Naive thymus-derived CD8-positive, alpha-beta T cell (primary cell): Measurements from ENCODE around the gene SYCN. TPM values are rescaled to one million over a fixed set of nuclear protein-coding genes. Genes with fewer than 3 reads are reported as not detected.
A peak's percentile ranks its signal among the peaks of the same experiment; 100 is the strongest.

Experiments used
- ATAC-seq, 2 donors: fragments of 150-1000 bp; cut with Tn5 transposase in 1 of 2; sonication (Bioruptor Pico), chemical (Tn5 transposase) in 1 of 2; 1 replicate in 1 of 2; 2 replicates in 1 of 2; pipeline ENCODE4 v1.10.0; 2021; ENCODE audit warnings: mild to moderate bottlenecking in 2 of 2, moderate library complexity in 2 of 2
- POLR2A ChIA-PET: fragments of 350-600 bp; sonication (Branson Sonifier 250); formaldehyde crosslinking; loops from one replicate; lab custom pipeline; 2021; ENCODE audit warnings: antibody characterized with exemption; lab: Charles Lee
- DNase-seq, 10 donors: peaks; one replicate each; pipeline versions ENCODE4 v3.0.0 to v3.0.0-alpha.2; 2020 to 2022
- H3K27ac Mint-ChIP-seq, 10 donors: one replicate each; pipeline ENCODE4 v1.8.0; 2020 to 2022; ENCODE audit warnings: mild to moderate bottlenecking in 10 of 10, mixed read lengths in 10 of 10, moderate library complexity in 4 of 10, inconsistent platforms in 1 of 10
- H3K27me3 Mint-ChIP-seq, 5 donors: one replicate each; pipeline ENCODE4 v1.8.0; 2021 to 2022; ENCODE audit warnings: mixed read lengths in 5 of 5
- H3K36me3 Mint-ChIP-seq, 3 donors: one replicate each; pipeline ENCODE4 v1.8.0; 2020 to 2022; ENCODE audit warnings: mixed read lengths in 3 of 3, mild to moderate bottlenecking in 2 of 3, inconsistent platforms in 1 of 3
- H3K4me1 Mint-ChIP-seq, 4 donors: one replicate each; pipeline ENCODE4 v1.8.0; 2021 to 2022; ENCODE audit warnings: mixed read lengths in 4 of 4
- H3K4me3 Mint-ChIP-seq, 10 donors: one replicate each; pipeline ENCODE4 v1.8.0; 2020 to 2022; ENCODE audit warnings: mild to moderate bottlenecking in 10 of 10, mixed read lengths in 10 of 10, moderate library complexity in 6 of 10, inconsistent platforms in 1 of 10
- H3K9me3 Mint-ChIP-seq, 9 donors: one replicate each; pipeline ENCODE4 v1.8.0; 2020 to 2022; ENCODE audit warnings: mixed read lengths in 9 of 9, mild to moderate bottlenecking in 3 of 9, inconsistent platforms in 1 of 9, moderate library complexity in 1 of 9
- polyA plus RNA-seq, 3 donors: library from polyadenylated mRNA; unstranded; fragments of 300-500 nt; fragmentation: Illumina TruSeq; gene quantifications; one replicate each; pipeline ENCODE4 v1.2.3, GENCODE V29; 2021
- total RNA-seq, 8 experiments: library from RNA in 2 of 8; stranded (reverse) in 2 of 8; gene quantifications; one replicate each; pipeline ENCODE4 v1.2.3 and lab custom pipeline; 2021 to 2026

SYCN gene
- total and polyA plus RNA-seq, 5 experiments from 2014 or later, result not detected

GRCh38 chr19:39164289-39164688 is 39.8 kb downstream of the SYCN start:
- DNase-seq, result no peak
- Mint-ChIP-seq H3K27me3 (no peaks in the 10 kb centered on the region), H3K27ac (peak overlapping the region in 5 of 10 donors; percentile 33 to 82 (median 40)), H3K4me3 (no peak overlapping the region), H3K36me3 (peaks cover 0 to 9% (median 4%) of the 10 kb centered on the region in 3 donors), H3K4me1 (peaks cover 12 to 15% (median 14%) of the 10 kb centered on the region in 4 donors), H3K9me3 (no peaks in the 10 kb centered on the region)
- ATAC-seq, result no peak
- POLR2A ChIA-PET, result interaction anchor here (0.9 kb wide), 1 partner anchor 271 kb away, joined by 3 read pairs; the partner anchor contains the start of gene RPS16

DNA sequence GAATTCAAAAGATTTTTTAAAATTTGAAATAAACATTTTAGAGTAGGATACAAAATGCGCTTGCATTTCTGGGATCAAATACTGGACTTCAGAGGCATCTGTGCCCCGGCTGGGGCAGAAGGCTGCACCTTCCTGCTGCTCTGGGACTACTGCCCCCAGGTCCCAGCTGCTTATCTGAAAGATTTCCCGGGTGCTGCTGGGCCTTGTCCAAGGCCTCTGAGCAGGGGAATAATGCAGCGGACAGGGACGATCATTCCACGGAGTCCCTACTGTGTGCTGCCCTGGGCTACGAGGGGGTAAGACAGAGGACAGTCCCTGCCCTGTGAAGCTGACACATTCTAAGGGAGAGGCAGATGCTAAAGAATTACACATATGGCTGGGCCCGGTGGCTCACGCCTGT is 40.4 kb downstream of the SYCN start:
- peak overlapping the region in 2 of 10 donors; percentile 9 to 67 for H3K27ac Mint-ChIP-seq
- H3K4me3 Mint-ChIP-seq, result no peak overlapping the region
- H3K4me1 Mint-ChIP-seq, result peaks cover 13 to 20% (median 15%) of the 10 kb centered on the region in 4 donors
- H3K9me3 Mint-ChIP-seq, result no peaks in the 10 kb centered on the region
- POLR2A ChIA-PET, result no interaction called here
- ATAC-seq, result no peak
- DNase-seq, result no peak
- H3K36me3 Mint-ChIP-seq, result peaks cover 0 to 5% (median 0%) of the 10 kb centered on the region in 3 donors
- H3K27me3 Mint-ChIP-seq, result no peaks in the 10 kb centered on the region

- Mint-ChIP-seq H3K4me3 (no peak overlapping the region), H3K27me3 (no peaks in the 10 kb centered on the region), H3K4me1 (peaks cover 18 to 31% (median 21%) of the 10 kb centered on the region in 4 donors), H3K9me3 (no peaks in the 10 kb centered on the region), H3K36me3 (peaks cover 0 to 3% (median 0%) of the 10 kb centered on the region in 3 donors), H3K27ac (peak overlapping the region in 3 of 10 donors; percentile 41 to 84 (median 61))
- DNase-seq (no peak), ATAC-seq (no peak)
- POLR2A ChIA-PET, result no interaction called here
Observed at GRCh38 chr19:39162441-39163043, 41.5 kb downstream of the SYCN start.

DNA sequence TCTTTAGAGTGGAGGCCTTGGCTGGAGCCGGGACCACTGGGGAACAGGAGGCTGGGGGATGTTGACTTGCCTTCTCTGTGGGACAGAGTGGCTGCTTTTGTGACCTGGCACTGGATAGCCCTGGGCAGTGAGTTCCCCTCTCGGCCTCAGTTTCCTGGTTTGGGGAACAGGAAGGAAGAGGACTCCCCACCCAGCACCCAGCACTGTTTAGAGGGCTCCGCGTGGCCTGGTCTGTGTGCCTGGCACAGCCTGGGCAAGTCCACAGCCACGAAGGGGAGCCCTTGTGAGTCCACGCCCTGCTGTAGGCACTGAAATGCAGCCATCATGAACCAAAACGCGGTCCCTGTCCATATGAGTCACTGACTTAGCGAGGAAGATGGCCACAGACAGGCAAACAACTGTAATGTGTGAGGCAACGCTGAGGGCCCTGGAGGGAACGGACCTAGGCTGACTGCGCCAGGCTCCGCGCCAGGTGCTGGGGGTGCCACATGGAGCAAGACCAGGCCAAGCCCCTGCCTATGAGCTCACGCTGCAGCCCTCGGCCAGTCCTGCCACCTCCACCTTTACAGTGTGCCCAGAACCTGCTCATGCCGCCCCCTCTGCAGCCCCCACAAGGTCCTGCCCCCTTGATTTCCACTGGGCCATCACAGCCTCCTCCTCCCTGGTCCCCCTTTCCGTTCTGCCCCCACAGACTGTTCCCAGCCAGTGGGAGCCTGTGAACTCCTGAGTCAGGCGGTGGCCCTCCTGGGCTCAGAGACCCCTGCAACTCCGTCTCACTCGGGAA is 43.0 kb downstream of the SYCN start:
- DNase-seq, result no peak
- Mint-ChIP-seq H3K36me3 (peaks cover 0 to 3% (median 0%) of the 10 kb centered on the region in 3 donors), H3K27ac (peak overlapping the region in 2 of 10 donors; percentile 10 to 32), H3K4me1 (peaks cover 20 to 38% (median 25%) of the 10 kb centered on the region in 4 donors), H3K9me3 (no peaks in the 10 kb centered on the region), H3K27me3 (no peaks in the 10 kb centered on the region), H3K4me3 (no peak overlapping the region)
- POLR2A ChIA-PET, result interaction anchor here (0.6 kb wide), 1 partner anchor 124 kb away, joined by 3 read pairs; no protein-coding TSS in a partner anchor
- ATAC-seq, result no peak

GRCh38 chr19:39160523-39160861 is 43.6 kb downstream of the SYCN start:
- no peak for ATAC-seq
- no peak for DNase-seq
- peaks cover 20 to 38% (median 31%) of the 10 kb centered on the region in 4 donors for H3K4me1 Mint-ChIP-seq
- peak overlapping the region in 4 of 10 donors; percentile 10 to 78 (median 74) for H3K27ac Mint-ChIP-seq
- H3K27me3 Mint-ChIP-seq, result no peaks in the 10 kb centered on the region
- no peak overlapping the region for H3K4me3 Mint-ChIP-seq
- peaks cover 0 to 3% (median 0%) of the 10 kb centered on the region in 3 donors for H3K36me3 Mint-ChIP-seq
- H3K9me3 Mint-ChIP-seq, result no peaks in the 10 kb centered on the region
- POLR2A ChIA-PET, result no interaction called here

GRCh38 chr19:39158646-39159260 is 45.3 kb downstream of the SYCN start:
- Mint-ChIP-seq H3K36me3 (peaks cover 0 to 3% (median 0%) of the 10 kb centered on the region in 3 donors), H3K4me3 (no peak overlapping the region), H3K27ac (peak overlapping the region in 1 of 10 donors; percentile 51), H3K27me3 (no peaks in the 10 kb centered on the region), H3K9me3 (no peaks in the 10 kb centered on the region), H3K4me1 (peaks cover 24 to 44% (median 38%) of the 10 kb centered on the region in 4 donors)
- no peak for DNase-seq
- POLR2A ChIA-PET, result interaction anchor here (0.9 kb wide), 1 partner anchor 13 kb away, joined by 3 read pairs; no protein-coding TSS in a partner anchor
- no peak for ATAC-seq

- no peaks in the 10 kb centered on the region for H3K9me3 Mint-ChIP-seq
- H3K27ac Mint-ChIP-seq, result peak overlapping the region in 1 of 10 donors; percentile 51
- H3K4me1 Mint-ChIP-seq, result peaks cover 24 to 46% (median 38%) of the 10 kb centered on the region in 4 donors
- POLR2A ChIA-PET, result no interaction called here
- peaks cover 0 to 3% (median 0%) of the 10 kb centered on the region in 3 donors for H3K36me3 Mint-ChIP-seq
- H3K27me3 Mint-ChIP-seq, result no peaks in the 10 kb centered on the region
- no peak overlapping the region for H3K4me3 Mint-ChIP-seq
- DNase-seq (no peak), ATAC-seq (no peak)
Observed at GRCh38 chr19:39157997-39158389, 46.1 kb downstream of the SYCN start.

- Mint-ChIP-seq H3K4me1 (peaks cover 21 to 41% (median 35%) of the 10 kb centered on the region in 4 donors), H3K27me3 (no peaks in the 10 kb centered on the region), H3K27ac (peak overlapping the region in 2 of 10 donors; percentile 7 to 10), H3K9me3 (no peaks in the 10 kb centered on the region), H3K36me3 (no peaks in the 10 kb centered on the region), H3K4me3 (peak overlapping the region in 1 of 10 donors; percentile 18)
- DNase-seq (no peak), ATAC-seq (no peak)
- POLR2A ChIA-PET, result no interaction called here
Observed at GRCh38 chr19:39157275-39157996, 46.6 kb downstream of the SYCN start.

DNA sequence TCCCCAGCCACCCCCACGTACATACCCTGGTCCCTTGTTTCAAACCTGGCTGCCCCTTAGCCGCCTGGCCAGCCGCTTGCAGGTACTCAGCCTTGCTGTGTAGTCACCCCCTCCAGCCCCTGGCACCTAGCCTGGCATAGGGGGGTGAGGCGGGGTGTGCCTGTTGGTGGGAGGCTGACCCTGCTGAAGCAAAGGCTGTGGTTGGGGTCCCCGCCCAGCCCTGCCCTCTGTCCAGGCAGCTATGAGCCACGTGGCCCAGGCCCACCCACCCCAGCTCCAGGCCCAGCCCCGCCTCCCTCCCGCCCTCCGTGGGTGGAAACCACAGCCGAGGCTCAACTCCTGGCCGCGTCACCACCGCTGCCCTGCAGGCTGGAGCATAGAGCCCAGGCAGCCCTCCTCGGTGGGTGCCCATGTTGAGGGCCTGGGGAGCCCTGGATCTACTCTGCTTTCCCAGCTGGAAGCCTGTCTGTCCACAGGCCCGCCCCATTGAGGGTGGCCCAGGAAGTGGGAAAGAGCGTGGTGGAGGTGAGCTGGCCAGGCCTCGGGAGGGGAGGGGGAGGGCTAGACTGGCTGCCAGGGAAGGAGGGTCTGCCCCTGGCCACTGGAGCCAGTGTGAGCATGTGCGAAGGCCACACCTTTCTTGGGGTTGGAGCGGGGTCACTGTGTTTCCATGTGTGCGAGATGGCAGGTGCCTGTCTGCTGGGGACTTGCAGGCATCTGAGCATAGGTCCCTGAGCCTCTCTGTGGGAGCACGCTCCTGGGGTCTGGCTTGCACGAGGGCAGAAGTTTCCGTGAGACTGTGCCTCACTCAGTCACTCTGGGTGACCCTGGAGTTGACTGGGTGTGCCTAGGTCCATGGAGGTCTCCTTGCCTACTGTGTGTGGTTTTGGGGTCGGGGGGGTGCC is 47.5 kb downstream of the SYCN start:
- Mint-ChIP-seq H3K27ac (peak overlapping the region in 2 of 10 donors; percentile 7 to 72), H3K9me3 (no peaks in the 10 kb centered on the region), H3K27me3 (no peaks in the 10 kb centered on the region), H3K36me3 (no peaks in the 10 kb centered on the region), H3K4me1 (peaks cover 21 to 39% (median 38%) of the 10 kb centered on the region in 4 donors), H3K4me3 (peak overlapping the region in 1 of 10 donors; percentile 18)
- DNase-seq (no peak), ATAC-seq (no peak)
- POLR2A ChIA-PET, result no interaction called here

GRCh38 chr19:39155741-39156140 is 48.3 kb downstream of the SYCN start:
- Mint-ChIP-seq H3K27ac (peak overlapping the region in 1 of 10 donors; percentile 70), H3K9me3 (no peaks in the 10 kb centered on the region), H3K4me1 (peaks cover 22 to 43% (median 42%) of the 10 kb centered on the region in 4 donors), H3K4me3 (no peak overlapping the region), H3K27me3 (no peaks in the 10 kb centered on the region), H3K36me3 (no peaks in the 10 kb centered on the region)
- POLR2A ChIA-PET, result no interaction called here
- ATAC-seq, result no peak
- DNase-seq, result no peak

GRCh38 chr19:39155114-39155700 is 48.9 kb downstream of the SYCN start:
- Mint-ChIP-seq H3K4me3 (no peak overlapping the region), H3K4me1 (peaks cover 21 to 41% (median 39%) of the 10 kb centered on the region in 4 donors), H3K9me3 (no peaks in the 10 kb centered on the region), H3K36me3 (no peaks in the 10 kb centered on the region), H3K27ac (peak overlapping the region in 1 of 10 donors; percentile 82), H3K27me3 (no peaks in the 10 kb centered on the region)
- ATAC-seq (no peak), DNase-seq (no peak)
- POLR2A ChIA-PET, result no interaction called here
